Activated naive CD4-positive, alpha-beta T cell treated with Interleukin-2 at 50 U/mL for 16 hours (primary cell): ENCODE measurements around the gene PTPRR.
"Not testable (repeated sequence)": the region's sequence is repeated elsewhere in the genome, so short reads cannot be mapped to it uniquely, and the experiment has no call there.

Experiments used
- DNase-seq: peaks from one replicate; pipeline ENCODE4 v3.0.0-alpha.2; 2020

Gene PTPRR

DNA sequence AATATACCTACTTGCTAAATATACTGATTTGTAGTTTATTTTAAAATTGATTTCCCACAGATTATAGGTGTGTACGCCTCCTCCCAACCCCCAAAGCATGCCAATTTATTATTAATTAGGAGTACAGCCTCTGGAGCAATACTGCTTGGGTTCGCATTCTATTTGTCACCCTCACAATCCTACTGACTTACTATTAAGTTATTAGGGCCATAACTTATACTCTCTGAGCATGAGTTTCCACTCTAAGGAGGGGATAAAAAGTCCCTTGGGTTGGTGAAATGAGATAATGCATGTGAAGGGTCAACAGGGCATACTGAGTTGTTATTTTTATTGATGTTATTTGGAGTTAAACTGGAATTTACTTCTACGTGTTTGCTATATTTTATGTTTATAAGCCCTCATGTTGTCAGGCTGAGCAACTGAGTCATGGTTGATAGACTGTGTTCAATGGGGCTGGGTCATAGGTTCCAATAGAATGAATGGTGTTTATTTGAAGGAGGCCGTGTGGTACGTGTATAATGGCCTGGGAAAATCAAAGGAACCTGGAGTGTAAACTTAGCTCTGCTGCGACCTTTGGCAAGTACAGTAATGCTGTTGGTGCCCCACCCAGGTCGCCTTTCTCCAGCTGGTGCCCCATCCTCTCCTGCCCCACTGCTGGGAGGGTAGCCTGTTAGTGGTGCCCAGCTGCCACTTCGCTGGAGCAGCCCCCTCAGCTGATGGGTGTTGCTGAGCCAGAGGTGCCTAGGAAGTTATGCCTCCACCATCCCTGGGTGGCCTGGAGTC, 184.0 kb downstream of the PTPRR start:
- DNase-seq, result no peak

DNA sequence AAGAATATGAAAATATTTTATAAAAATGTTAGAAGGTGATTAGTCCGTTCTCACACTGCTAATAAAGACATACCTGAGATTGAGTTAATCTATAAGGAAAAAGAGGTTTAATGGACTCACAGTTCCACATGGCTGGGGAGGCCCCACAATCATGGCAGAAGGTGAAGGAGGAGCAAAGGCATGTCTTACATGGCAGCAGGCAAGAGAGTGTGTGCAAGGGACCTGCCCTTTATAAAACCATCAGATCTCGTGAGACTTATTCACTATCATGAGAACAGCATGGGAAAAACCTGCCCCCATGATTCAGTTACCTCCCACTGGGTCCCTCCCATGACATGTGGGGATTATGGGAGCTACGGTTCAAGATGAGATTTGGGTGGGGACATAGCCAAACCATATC, 185.3 kb downstream of the PTPRR start:
- DNase-seq, result not testable (repeated sequence)

DNA sequence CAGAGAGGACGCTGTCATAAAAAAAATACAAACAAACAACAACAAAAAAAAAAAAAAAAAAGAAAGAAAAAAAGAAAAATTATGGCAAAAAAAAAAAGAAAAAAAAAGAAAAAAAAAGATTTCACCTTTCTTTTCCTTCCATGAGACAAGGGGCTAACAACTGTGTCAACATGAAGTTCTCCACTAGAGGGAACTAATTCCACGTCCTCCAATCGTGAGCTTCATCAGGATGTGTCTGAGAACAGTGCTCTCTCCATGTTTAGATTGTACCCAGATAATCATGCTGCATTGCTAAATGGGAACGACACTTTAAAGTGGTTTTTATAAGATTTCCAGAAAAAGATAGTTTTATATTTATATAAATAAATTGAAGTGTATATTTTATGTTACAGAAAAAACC, 187.2 kb downstream of the PTPRR start:
- DNase-seq, result no peak

DNA sequence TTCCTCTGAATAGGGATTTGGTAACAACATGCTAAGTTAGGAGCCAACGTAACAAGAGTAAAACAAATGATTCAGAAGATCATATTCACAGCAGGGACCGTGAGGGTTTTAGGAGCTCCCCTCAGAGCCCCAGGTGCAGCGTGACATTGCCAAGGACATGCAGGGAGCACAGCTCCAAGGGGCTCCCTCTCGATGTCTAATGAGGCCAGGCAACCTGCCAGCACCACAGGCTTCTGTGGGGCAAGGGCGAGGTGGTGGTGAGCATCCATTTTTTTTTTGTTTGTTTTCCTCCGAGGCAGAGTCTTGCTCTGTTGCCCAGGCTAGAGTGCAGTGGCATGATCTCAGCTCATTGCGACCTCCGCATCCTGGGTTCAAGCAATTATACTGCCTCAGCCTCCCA, 188.3 kb downstream of the PTPRR start:
- DNase-seq, result no peak

DNA sequence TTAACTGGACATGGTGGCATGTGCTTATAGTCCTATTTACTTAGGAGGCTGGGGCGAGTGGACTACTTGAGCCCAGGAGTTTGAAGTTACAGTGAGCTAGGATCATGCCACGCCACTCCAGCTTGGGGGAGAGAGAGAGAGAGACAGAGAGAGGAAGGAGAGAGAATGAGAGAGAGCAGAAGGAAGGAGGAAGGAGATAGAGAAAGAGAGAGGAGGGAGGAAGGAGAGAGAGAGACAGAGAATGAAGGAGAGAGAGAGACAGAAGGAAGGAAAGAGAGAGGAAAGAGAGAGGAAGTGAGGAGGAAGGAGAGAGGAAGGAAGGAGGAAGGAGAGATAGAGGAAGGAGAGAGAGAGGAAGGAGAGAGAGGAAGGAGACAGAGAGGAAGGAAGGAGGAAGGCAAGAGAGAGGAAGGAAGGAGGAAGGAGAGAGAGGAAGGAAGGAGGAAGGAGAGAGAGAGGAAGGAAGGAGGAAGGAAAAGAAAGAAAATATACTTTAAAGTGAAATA, 189.8 kb downstream of the PTPRR start:
- no peak for DNase-seq

DNA sequence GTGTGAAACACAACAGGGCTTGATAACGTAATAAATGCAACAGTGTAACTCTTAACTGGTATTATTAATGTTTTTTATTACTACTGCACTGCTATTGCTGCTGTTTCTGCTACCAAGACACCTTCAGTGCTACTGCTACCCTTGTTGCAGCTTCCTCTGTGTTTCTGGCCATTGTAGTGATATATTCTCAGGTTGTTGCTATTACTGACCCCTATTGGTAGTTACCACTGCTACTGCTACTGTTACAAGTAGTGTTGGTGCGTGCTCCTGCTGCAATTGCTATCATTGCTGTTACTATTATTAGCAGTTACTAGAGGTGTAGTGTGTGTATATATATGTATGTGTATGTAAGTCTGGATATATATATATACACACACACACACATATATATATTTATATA, 196.1 kb downstream of the PTPRR start:
- DNase-seq, result no peak

DNA sequence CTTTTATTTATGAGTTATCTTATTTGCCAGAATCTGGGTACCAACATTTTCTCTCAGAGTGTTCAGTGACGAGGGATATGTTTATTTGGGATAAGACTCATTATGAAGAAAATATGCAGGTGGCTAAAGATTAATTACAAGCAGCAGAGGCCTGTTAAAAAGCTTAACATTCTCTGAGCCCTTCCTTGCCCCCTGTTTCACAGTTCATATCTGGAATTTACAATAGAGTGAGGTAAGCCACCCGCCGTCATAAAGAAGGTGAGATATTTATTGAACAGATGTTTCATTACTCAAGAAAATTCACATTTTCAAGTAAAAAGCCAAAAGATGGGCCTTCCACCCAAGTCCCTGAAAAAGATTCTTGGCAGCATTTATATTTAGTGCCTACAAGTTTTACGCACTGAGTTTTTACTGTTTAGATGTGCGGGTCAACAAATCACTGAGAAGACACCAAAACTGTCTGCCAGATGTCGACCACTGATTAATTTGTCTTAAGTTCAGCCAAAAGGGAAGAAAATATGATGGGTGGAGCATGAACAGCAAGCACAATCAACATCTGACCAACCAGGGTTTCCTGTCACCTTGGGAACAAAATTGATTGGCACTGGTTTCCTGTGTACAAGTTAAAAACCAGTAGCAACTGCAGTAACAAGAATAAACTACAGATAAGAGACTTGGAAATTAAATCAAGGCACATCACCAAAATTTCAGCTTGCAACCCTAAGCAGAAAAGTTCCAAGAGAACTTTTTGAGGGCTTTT, 197.8 kb downstream of the PTPRR start:
- no peak for DNase-seq

DNA sequence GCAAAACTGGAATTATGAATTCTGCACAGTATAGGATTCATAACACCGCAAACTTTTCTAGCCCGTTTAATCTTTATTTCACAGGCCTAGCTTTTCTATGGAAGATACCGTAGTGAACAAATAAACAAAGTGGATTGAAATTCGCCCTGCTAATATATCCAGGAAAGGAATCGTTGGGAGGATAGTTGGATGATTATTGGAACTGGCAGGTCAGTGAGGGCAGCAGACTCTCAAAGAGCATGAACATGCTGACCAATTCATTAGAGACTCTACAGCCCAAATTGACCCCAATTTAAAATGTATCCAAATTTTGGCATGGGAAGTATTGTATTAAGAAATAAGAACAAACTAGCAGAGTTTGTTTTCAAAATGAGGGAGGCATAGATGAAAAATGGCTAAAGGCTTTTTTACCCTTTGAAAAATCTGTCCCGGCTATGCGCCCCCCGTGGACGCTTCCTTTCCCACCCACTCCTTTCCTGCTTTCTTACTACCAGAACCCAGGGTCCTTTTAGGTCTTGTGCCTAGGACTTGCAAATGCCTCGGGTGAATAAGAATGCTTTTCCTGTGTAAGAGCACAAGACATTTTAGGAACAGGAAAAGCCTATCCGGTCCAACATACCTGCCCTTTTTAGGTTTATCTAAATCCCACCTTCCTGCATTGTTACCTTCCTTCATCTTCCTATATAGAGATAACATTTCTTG, 198.7 kb downstream of the PTPRR start:
- no peak for DNase-seq

DNA sequence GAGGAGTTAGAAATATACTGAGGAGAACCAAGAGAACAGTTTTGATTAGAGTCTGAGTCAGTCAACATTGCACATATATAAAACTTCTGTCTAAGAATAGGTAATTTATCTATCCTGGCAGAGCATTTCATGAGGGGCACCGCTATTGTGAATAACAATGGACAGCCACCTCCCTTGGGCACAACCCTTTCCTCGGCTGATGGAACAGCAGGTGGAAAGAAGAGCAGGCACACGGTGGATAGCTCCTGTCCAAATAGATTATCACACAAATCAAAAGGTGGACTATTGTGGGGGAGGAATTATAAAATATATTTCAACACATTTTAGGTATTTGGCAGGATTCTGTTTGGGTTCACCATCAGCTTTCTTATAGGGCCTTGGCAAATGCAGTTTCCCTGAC, 199.3 kb downstream of the PTPRR start:
- DNase-seq, result no peak

DNA sequence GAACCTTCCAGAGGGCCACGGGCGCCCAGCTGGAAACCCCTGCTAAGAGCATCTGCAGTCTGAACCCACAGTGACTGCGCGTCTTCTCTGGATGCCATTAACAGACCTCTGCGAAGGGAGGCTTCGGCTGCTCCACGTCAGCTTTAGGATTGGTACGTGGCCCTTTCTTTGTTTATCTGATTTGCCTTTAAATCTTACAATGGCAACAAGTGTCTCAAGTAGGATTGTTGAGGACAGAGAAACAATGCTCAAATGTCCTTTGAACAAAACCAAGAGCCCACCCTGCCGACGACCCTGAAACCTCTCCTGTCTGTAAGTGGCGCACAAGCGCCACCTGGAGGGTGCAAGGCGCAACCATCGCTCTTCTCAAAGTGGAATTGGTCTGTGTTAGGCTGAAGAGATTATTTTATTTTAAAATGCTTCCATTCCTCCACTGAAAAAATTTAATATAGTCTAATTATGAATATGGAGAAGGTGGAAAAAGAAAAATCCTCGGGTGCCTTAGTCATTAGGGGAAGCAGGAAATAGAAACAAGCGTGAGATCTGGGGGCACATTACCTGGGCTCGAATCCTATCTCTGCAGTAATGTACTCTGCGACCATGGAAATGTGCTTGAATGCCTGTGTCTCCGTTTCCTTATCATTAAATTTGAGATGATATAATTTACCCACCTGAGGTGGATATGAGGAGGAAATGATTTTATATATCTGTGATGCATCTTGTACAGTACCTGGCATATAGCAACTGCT, 200.7 kb downstream of the PTPRR start:
- DNase-seq, result peak; percentile 6

DNA sequence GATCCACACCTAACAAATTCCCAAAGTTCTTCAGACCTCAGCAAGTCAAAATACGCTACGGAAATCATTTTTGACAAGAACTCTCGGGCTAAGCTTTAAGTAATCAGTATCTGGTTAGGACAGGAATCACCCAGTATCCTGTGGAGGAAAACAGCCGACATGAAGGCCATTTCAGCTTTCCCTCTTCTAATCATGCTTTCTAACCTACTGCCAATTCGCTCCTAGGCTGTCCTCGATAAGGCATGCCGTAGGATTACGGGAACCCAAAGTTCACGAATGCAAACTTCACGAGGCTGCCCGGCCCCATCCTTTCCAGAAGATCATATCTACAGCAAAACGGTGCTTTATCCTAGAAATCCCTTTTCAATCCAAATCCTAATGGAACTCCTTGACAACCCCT, 201.5 kb downstream of the PTPRR start:
- DNase-seq, result no peak

DNA sequence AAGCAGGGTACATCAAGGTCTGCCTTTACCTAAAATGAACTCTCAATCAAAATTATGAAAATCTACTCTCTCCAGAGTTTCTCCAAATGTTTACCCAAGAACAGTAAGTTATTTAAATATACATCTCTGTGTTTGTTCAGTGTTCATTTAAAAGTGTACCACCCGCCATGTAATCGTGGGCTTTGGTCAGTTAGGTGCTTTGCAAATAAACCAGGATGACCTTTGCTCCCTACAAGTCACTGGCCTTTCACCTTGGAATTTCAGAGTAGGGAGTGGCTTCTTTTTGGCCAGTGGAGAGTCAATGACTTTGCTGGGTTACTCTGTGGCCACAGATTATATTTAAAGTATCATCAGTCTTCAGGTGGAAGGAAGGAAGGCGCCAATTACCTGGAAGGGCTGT, 208.7 kb downstream of the PTPRR start:
- no peak for DNase-seq

DNA sequence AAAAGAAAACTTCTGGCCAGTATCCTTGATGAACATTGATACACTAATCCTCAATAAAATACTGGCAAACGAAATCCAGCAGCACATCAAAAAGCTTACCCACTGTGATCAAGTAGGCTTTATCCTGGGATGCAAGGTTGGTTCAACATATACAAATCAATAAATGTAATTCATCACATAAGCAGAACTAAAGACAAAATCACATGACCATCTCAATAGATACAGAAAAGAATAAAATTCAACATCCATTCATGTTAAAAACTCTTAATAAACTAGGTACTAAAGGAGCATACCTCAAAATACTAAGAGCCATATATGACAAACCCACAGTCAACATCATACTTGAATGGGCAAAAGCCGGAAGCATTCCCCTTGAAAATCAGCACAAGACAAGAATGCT, 211.5 kb downstream of the PTPRR start:
- DNase-seq, result no peak

DNA sequence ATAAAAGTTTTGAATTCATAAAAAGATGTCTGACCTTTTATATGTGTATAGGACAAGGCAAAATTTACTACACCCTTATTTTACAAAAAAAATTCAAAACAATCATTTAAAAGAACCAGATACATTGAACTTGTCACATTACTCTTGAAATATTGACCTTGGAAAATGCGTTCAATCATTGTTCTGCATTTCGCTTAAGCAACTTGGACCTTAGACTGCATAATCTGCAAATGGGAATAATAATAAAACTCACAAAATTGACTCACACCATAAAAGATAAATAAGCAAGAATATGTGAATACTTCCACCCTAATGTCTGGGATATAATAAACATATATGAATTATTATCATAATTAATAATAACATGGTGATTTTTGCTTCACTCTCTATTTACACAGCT, 213.9 kb downstream of the PTPRR start:
- no peak for DNase-seq

DNA sequence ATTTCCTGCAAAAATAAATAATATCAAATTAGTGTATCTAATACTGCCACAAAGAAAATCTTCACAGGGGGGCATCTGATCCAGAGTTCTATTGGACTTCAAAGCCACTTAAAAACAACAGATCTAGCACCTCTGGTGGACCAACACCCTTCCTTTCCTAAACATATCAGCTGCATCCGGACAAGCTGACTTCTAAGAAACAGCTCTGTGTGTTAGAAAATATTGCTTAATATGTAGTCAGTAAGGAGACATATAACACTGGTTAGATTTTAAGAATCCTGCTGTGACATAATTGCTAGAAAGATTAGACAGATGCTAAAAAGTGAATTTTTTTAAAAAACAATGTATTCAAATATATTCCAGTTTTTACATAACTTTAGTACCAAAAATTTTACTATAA, 222.2 kb downstream of the PTPRR start:
- DNase-seq, result no peak

DNA sequence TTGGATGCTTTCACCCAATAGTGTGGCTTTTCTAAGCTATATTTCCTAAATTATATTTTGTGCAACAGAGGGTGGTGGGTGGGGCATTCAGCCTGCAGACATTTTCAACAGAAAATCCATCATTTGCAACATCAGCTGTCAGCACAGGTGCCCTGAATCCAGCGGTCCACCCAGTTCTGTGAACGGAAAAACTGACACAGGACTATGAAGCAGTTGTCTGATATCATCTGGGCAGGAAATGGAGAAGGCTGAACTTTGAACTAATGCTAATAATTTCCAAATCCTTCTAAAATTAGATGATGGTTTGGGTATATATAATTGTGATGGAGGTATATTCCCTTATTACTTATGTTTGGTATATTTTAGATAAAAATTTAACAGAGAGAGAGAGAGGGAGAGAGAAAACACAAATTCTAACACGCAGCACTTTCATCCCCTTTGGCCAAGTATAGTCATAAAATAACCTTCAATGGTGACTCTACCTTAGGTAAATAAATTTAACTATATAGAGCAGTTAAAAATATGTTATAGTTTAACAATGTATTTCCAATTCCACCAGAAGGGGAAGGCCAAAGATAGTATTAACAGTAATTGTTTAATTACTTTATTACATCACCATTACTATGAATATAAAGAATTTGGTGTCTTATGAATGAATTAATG, 225.0 kb downstream of the PTPRR start:
- no peak for DNase-seq

DNA sequence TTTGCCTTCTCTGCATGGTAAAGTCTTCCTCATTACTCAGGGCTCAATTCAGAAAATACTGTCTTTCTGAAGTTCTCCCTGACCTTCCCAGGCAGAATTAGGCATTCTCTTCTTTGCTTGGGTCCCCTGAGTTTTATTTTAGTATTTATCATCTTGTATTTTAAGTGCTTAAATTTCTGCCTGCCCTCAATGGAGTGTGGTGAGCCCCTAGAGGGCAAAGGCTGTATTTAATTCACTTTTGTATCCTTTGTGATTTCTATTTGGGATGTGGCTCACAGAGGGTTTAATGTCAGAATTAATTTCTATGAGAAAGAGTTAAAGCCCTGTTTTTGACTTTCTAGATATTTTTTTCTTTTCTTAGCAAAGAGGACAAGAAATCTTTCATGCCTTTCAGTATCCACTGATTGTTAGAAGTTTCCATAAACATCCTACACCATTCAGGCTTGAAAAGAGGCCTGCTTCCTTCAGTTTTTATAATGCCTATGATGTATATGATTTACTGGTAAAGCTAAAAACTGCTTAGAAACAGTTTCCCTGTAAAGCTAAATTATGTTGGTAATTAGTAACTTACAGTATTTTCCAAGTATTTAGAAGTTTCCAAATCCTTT, 227.8 kb downstream of the PTPRR start:
- no peak for DNase-seq

DNA sequence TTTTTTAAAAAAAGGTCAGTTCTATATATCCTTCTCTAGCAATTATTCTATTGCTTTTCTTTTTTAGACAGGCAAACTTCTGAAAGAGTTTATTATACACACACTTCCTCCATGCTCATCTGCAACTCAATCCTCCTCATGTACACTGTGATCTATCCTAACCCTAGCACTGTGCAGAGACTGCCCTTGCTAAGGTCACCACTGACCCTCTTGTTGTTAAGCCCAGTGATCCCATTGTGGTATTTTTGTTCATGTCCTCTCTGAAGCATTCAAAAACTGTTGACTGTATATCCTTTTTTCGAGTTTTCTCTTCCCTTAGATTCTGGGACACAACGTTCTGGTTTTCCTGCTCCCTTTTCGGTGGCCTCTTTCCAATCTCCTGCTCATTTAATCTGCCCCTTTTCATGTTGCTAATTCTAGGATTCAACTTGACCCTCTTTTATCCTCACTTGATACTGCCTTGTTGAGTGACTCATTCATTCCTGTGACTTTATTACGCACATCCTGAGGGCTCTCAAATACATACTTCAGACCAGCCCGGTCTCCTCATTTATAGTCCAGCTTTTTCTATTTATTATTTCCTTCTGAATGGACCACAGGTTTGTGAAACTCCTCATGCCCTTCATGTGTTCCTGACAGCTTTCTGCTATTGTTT, 229.4 kb downstream of the PTPRR start:
- no peak for DNase-seq

DNA sequence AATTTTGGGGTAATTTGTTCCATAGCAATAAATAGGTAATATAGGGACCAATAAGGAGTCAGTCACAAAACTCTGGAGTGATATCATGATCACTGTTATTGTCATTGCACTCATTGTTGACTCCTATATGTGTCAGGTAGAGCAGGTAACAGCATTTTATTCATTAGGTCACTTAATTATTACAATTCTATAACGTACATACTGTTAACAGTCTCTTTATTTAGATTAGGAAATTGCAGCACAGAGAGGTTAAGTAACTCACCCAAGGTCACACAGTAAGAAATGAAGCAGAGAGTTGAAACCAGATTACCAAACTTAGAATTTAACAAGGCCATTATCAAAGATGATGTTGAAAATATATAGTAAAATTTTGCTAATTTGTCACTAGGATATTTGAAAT, 233.6 kb downstream of the PTPRR start:
- no peak for DNase-seq

DNA sequence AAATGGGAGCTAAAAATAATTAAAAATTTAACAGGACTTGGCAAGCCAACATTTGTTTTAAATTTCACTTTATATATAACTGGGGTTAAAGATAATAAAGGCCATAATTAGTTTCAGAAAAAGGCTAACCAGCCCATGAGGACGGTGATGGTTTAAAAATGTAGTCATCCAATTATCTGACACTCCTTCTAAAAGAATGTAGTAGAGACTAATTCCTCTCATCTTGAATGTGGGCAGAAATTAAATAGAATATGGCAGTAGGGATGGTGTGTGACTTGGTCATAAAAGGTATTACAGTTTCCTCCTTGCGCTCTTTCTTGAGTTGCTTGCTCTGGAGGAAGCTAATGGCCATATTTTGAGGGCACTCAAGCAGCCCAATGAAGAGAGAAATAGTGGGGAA, 234.2 kb downstream of the PTPRR start:
- no peak for DNase-seq

DNA sequence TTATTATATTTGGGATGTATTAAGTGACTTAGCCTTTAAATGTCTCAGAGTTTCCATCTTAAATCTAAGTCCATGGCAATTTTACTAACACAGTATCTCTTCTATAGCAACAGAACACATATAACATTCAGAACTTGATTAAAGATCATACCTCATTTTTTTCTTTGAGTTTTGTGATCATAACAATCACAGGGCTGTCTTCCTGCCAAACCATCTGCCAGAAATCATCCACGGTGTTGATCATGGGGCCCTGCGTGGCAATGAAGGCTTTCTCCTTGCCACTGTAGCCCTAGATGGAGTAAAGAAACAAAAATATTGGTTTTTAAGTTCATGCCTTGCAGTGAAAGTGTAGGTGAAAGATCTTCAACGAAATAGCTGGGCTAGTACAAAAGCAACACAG, 236.6 kb downstream of the PTPRR start:
- DNase-seq, result no peak
